GM18520 (cell line): Measurements from ENCODE around the gene TGFB1.

Source experiments
- ATAC-seq: cut with Tn5 transposase; IDR thresholded peaks from one replicate; pipeline ENCODE4 v1.9.1; 2021; ENCODE audit not compliant: unreplicated experiment

Gene TGFB1

GRCh38 chr19:41322451-41322850 lies 31.3 kb downstream of the TGFB1 start:
- no peak for ATAC-seq

GRCh38 chr19:41321600-41322270 lies 32.0 kb downstream of the TGFB1 start:
- ATAC-seq = no peak

GRCh38 chr19:41321204-41321599 lies 32.5 kb downstream of the TGFB1 start:
- ATAC-seq = no peak

- no peak for ATAC-seq
These were observed 33.2 kb downstream of the TGFB1 start for GRCh38 chr19:41320568-41320967.

GRCh38 chr19:41320185-41320518 lies 33.6 kb downstream of the TGFB1 start:
- ATAC-seq = no peak

GRCh38 chr19:41319500-41320184 lies 34.1 kb downstream of the TGFB1 start:
- ATAC-seq = no peak

- no peak for ATAC-seq
These were observed 34.8 kb downstream of the TGFB1 start for GRCh38 chr19:41318696-41319499.

GRCh38 chr19:41316306-41316920 lies 37.3 kb downstream of the TGFB1 start:
- no peak for ATAC-seq

GRCh38 chr19:41311613-41312012 lies 42.1 kb downstream of the TGFB1 start:
- no peak for ATAC-seq

GRCh38 chr19:41311072-41311471 lies 42.6 kb downstream of the TGFB1 start:
- ATAC-seq = no peak

- peak; percentile 64 for ATAC-seq
These were observed 43.5 kb downstream of the TGFB1 start, which contains the start of gene CCDC97 for GRCh38 chr19:41310033-41310831. CCDC97 (plus strand) TSS chr19:41310172; CDS start chr19:41310311, 139 bp downstream.

GRCh38 chr19:41309180-41310032 lies 44.3 kb downstream of the TGFB1 start:
- no peak for ATAC-seq

- no peak for ATAC-seq
These were observed 45.1 kb downstream of the TGFB1 start for GRCh38 chr19:41308450-41309179.

GRCh38 chr19:41307954-41308449 lies 45.7 kb downstream of the TGFB1 start:
- ATAC-seq = no peak

- no peak for ATAC-seq
These were observed 46.4 kb downstream of the TGFB1 start for GRCh38 chr19:41307090-41307875.

GRCh38 chr19:41305927-41306793 lies 47.6 kb downstream of the TGFB1 start:
- no peak for ATAC-seq
